Loucy (cell line): ENCODE data around the gene GSTO1.

Experiments used
- EZH2phosphoT487 ChIP-seq: fragments of 200-600 bp; IDR thresholded peaks from 2 replicates; pipeline ENCODE4 v1.6.1; 2018; ENCODE audit warnings: antibody characterized with exemption, mild to moderate bottlenecking, moderate library complexity, borderline replicate concordance
- TF ChIP-seq, protein P1 (sequence below): fragments of 200-600 bp; sonication (generic); conservative IDR thresholded peaks from 2 replicates; pipeline ENCODE4 v1.5.1; 2014; ENCODE audit warnings: mild to moderate bottlenecking, antibody characterized with exemption, low read length

DNA sequence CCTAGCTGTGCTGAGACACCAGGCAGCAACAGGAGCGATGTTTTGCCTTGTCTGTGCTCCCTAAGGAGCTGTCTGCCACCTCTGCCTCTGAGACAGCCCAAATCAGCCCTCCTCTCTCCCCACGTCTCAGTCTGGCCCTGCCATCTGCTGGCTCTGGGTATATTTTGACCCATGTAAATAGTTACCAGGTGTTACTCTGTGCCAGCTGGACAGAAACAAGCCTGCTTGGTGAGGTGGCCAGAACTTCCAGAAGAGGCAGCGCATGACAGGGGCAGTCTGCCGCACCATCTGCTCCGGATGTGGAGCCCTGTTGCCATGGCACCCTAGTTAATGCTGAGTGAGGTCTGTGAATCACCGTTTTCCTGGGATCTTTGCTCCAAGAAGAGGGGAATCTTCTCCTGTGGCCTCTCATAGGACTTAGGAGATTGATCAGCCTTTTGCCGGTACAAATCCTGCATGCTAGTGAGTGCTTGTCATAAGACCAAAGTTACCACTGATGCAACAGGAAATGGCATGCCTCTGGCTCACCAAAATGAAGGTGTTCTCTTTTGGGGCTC is 46.1 kb downstream of the GSTO1 start:
- TF ChIP-seq, protein P1, sequence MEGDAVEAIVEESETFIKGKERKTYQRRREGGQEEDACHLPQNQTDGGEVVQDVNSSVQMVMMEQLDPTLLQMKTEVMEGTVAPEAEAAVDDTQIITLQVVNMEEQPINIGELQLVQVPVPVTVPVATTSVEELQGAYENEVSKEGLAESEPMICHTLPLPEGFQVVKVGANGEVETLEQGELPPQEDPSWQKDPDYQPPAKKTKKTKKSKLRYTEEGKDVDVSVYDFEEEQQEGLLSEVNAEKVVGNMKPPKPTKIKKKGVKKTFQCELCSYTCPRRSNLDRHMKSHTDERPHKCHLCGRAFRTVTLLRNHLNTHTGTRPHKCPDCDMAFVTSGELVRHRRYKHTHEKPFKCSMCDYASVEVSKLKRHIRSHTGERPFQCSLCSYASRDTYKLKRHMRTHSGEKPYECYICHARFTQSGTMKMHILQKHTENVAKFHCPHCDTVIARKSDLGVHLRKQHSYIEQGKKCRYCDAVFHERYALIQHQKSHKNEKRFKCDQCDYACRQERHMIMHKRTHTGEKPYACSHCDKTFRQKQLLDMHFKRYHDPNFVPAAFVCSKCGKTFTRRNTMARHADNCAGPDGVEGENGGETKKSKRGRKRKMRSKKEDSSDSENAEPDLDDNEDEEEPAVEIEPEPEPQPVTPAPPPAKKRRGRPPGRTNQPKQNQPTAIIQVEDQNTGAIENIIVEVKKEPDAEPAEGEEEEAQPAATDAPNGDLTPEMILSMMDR = no peak; the same call in 1 of the 2 replicates
- TF ChIP-seq EZH2phosphoT487 = no peak
